Measurements from ENCODE around the gene NPIPB6.

- no peak for TF ChIP-seq CTCF (IDR thresholded peaks at IDR 0.05)
- no peak for TF ChIP-seq POLR2A (IDR thresholded peaks at IDR 0.05)
Measured at GRCh38 chr16:28310796-28311195, 52.5 kb downstream of the NPIPB6 start.

All from heart left ventricle (tissue), 13 donors.